H1 (cell line): ENCODE data around the gene SLC12A5. TPM values are rescaled to one million over a fixed set of nuclear protein-coding genes. Genes with fewer than 3 reads are reported as not detected.

Experiments used
- CTCF ChIA-PET: fragments of 300-600 bp; sonication (Branson Sonifier 250); formaldehyde crosslinking; loops from one replicate; lab custom pipeline; 2021; ENCODE audit not compliant: partially characterized antibody; lab: Charles Lee
- POLR2A ChIA-PET: fragments of 300-600 bp; sonication (Branson Sonifier 250); formaldehyde crosslinking; loops from one replicate; lab custom pipeline; 2021; ENCODE audit warnings: inconsistent platforms; ENCODE audit not compliant: partially characterized antibody; lab: Charles Lee
- DNase-seq, 2 experiments: peaks; one replicate each; pipeline versions ENCODE4 v3.0.0 to v3.0.0-alpha.2; 2010 to 2022; ENCODE audit warnings: low spot score in 2 of 2, low read depth in 1 of 2, mixed read lengths in 1 of 2
- FAIRE-seq: peaks from 2 replicates; lab custom pipeline; 2011; peaks lifted over from hg19 to GRCh38; lab: Jason Lieb, UNC
- H2AFZ ChIP-seq: 2 replicates; pipeline ENCODE4 v1.8.1; 2012; ENCODE audit warnings: low read length, inconsistent platforms
- H2AK5ac ChIP-seq: 2 replicates; pipeline ENCODE4 v1.6.1; 2013; ENCODE audit warnings: low read depth, low read length
- H2BK120ac ChIP-seq: replicated peaks from 2 replicates; pipeline ENCODE3; 2013; ENCODE audit warnings: low read depth, low read length, inconsistent platforms
- H2BK12ac ChIP-seq: 2 replicates; pipeline ENCODE4 v1.6.1; 2013; ENCODE audit warnings: low read depth, low read length
- H2BK15ac ChIP-seq: 2 replicates; pipeline ENCODE4 v1.6.1; 2013; ENCODE audit warnings: low read length
- H2BK20ac ChIP-seq: 2 replicates; pipeline ENCODE4 v1.6.1; 2013; ENCODE audit warnings: low read length
- H2BK5ac ChIP-seq: 2 replicates; pipeline ENCODE4 v1.6.1; 2013; ENCODE audit warnings: low read depth, low read length
- H3K14ac ChIP-seq: 2 replicates; pipeline ENCODE4 v1.6.1; 2013; ENCODE audit warnings: inconsistent platforms; ENCODE audit not compliant: insufficient read length
- H3K18ac ChIP-seq: 2 replicates; pipeline ENCODE4 v1.6.1; 2013; ENCODE audit warnings: low read length; ENCODE audit errors: extremely low read depth
- H3K23ac ChIP-seq: 2 replicates; pipeline ENCODE4 v1.6.1; 2013; ENCODE audit warnings: inconsistent platforms; ENCODE audit not compliant: insufficient read length
- H3K23me2 ChIP-seq: 2 replicates; pipeline ENCODE4 v1.6.1; 2013; ENCODE audit warnings: low read depth, low read length
- H3K27ac ChIP-seq: 2 replicates; pipeline ENCODE4 v1.6.1; 2011; ENCODE audit warnings: low read depth, low read length, inconsistent platforms
- H3K27me3 ChIP-seq, 4 experiments: replicated peaks in 1 of 4; 1 replicate in 1 of 4; 2 replicates in 3 of 4; pipeline versions ENCODE4 v1.6.1 to v1.8.1; 2011 to 2013; ENCODE audit warnings: low read length in 3 of 4, mild to moderate bottlenecking in 3 of 4, inconsistent platforms in 2 of 4, mixed read lengths in 2 of 4, moderate library complexity in 1 of 4; ENCODE audit not compliant: control insufficient read depth in 3 of 4, insufficient read depth in 3 of 4; ENCODE audit errors: extremely low read depth in 1 of 4
- H3K36me3 ChIP-seq, 4 experiments: 2 replicates each; pipeline versions ENCODE4 v1.6.1 to v1.8.1; 2011 to 2013; ENCODE audit warnings: mild to moderate bottlenecking in 4 of 4, low read length in 3 of 4, moderate library complexity in 2 of 4, control low read depth in 1 of 4, inconsistent platforms in 1 of 4; ENCODE audit not compliant: insufficient read depth in 4 of 4, control insufficient read depth in 2 of 4
- H3K4ac ChIP-seq: replicated peaks from 2 replicates; pipeline ENCODE3; 2013; ENCODE audit warnings: low read length, low read depth, mixed read lengths, inconsistent platforms; ENCODE audit not compliant: insufficient read length
- H3K4me1 ChIP-seq, 4 experiments: replicated peaks in 1 of 4; 1 replicate in 1 of 4; 2 replicates in 3 of 4; pipeline versions ENCODE4 v1.6.1 to v1.8.1; 2011 to 2013; ENCODE audit warnings: low read length in 3 of 4, inconsistent platforms in 2 of 4, mixed read lengths in 1 of 4; ENCODE audit not compliant: insufficient read depth in 4 of 4, control insufficient read depth in 3 of 4
- H3K4me2 ChIP-seq, 2 experiments: 2 replicates each; pipeline versions ENCODE4 v1.6.1 to v1.8.1; 2011 to 2013; ENCODE audit warnings: low read depth in 2 of 2, low read length in 2 of 2, control low read depth in 1 of 2, inconsistent platforms in 1 of 2, mild to moderate bottlenecking in 1 of 2; ENCODE audit not compliant: insufficient read depth in 1 of 2
- H3K4me3 ChIP-seq, 4 experiments: fragments of 200-600, 300-600 bp in 1 of 4; sonication (generic), shearing (Covaris generic), sonication (Bioruptor Twin) in 1 of 4; 2 replicates each; pipeline versions ENCODE4 v1.5.1 to v1.8.1; 2011 to 2016; ENCODE audit warnings: low read length in 4 of 4, low read depth in 3 of 4, control low read depth in 2 of 4, inconsistent platforms in 2 of 4, mild to moderate bottlenecking in 2 of 4, mixed read lengths in 1 of 4, moderate library complexity in 1 of 4; ENCODE audit not compliant: insufficient read depth in 2 of 4; ENCODE audit errors: extremely low read depth in 1 of 4
- H3K56ac ChIP-seq: replicated peaks from 2 replicates; pipeline ENCODE3; 2013; ENCODE audit warnings: low read depth, mild to moderate bottlenecking, mixed read lengths, low read length, inconsistent platforms; ENCODE audit not compliant: insufficient read length
- H3K79me1 ChIP-seq: 2 replicates; pipeline ENCODE4 v1.6.1; 2013; ENCODE audit warnings: low read depth, low read length, control low read depth
- H3K79me2 ChIP-seq, 2 experiments: 2 replicates each; pipeline versions ENCODE4 v1.6.1 to v1.8.1; 2012 to 2013; ENCODE audit warnings: low read length in 2 of 2, mild to moderate bottlenecking in 2 of 2, inconsistent platforms in 1 of 2; ENCODE audit not compliant: insufficient read depth in 2 of 2, control insufficient read depth in 1 of 2
- H3K9ac ChIP-seq, 4 experiments: replicated peaks in 1 of 4; 1 replicate in 1 of 4; 2 replicates in 3 of 4; pipeline versions ENCODE4 v1.6.1 to v1.8.1; 2011 to 2013; ENCODE audit warnings: low read depth in 3 of 4, low read length in 3 of 4, control low read depth in 2 of 4, mild to moderate bottlenecking in 2 of 4, moderate library complexity in 2 of 4, inconsistent platforms in 1 of 4; ENCODE audit errors: extremely low read depth in 1 of 4
- H3K9me3 ChIP-seq, 2 experiments: 2 replicates each; pipeline versions ENCODE4 v1.6.1 to v1.8.1; 2012 to 2013; ENCODE audit warnings: mild to moderate bottlenecking in 2 of 2, moderate library complexity in 2 of 2, control low read depth in 1 of 2, inconsistent platforms in 1 of 2, low read depth in 1 of 2, low read length in 1 of 2, mixed read lengths in 1 of 2; ENCODE audit not compliant: insufficient read depth in 2 of 2
- H4K20me1 ChIP-seq, 2 experiments: replicated peaks in 1 of 2; 2 replicates each; pipeline versions ENCODE3 to v1.8.1; 2011 to 2013; ENCODE audit warnings: inconsistent platforms in 2 of 2, low read length in 2 of 2, mild to moderate bottlenecking in 1 of 2; ENCODE audit not compliant: insufficient read depth in 2 of 2, control insufficient read depth in 1 of 2
- H4K5ac ChIP-seq: 2 replicates; pipeline ENCODE4 v1.6.1; 2013; ENCODE audit warnings: low read length, low read depth, mixed read lengths, inconsistent platforms; ENCODE audit not compliant: insufficient read length
- H4K8ac ChIP-seq: 2 replicates; pipeline ENCODE4 v1.8.0; 2013; ENCODE audit warnings: mild to moderate bottlenecking, moderate library complexity, low read length, inconsistent platforms; ENCODE audit not compliant: insufficient read depth; ENCODE audit errors: extremely low read depth
- H4K91ac ChIP-seq: replicated peaks from 2 replicates; pipeline ENCODE3; 2013; ENCODE audit warnings: low read length, mixed read lengths, inconsistent platforms; ENCODE audit not compliant: insufficient read length
- CREB1 ChIP-seq: IDR thresholded peaks from 2 replicates; pipeline ENCODE4 v1.6.1; 2012; ENCODE audit warnings: inconsistent platforms
- EZH2 ChIP-seq: fragments of 200-600 bp; sonication (generic); IDR thresholded peaks from 2 replicates; pipeline ENCODE4 v1.7.1; 2012; ENCODE audit warnings: low read depth, mild to moderate bottlenecking, moderate library complexity, low read length, inconsistent platforms; ENCODE audit not compliant: severe bottlenecking
- HDAC2 ChIP-seq, 2 experiments: fragments of 300-600 bp in 1 of 2; sonication (generic) in 1 of 2; IDR thresholded peaks; 2 replicates each; pipeline ENCODE4 v1.6.1; 2011 to 2012; ENCODE audit warnings: low read depth in 2 of 2, low read length in 2 of 2, mild to moderate bottlenecking in 2 of 2, moderate library complexity in 2 of 2, borderline replicate concordance in 1 of 2, inconsistent platforms in 1 of 2
- JUND ChIP-seq: IDR thresholded peaks from 2 replicates; pipeline ENCODE4 v1.6.1; 2011; ENCODE audit warnings: mild to moderate bottlenecking, improper control_type of control experiment, low read length
- KDM4A ChIP-seq: IDR thresholded peaks from one replicate; pipeline ENCODE4 v1.7.1; 2012; ENCODE audit warnings: low read depth, mild to moderate bottlenecking, moderate library complexity, low read length, inconsistent platforms; ENCODE audit not compliant: severe bottlenecking
- PHF8 ChIP-seq: fragments of 200-600 bp; sonication (generic); conservative IDR thresholded peaks from 2 replicates; pipeline ENCODE4 v1.7.1; 2012; ENCODE audit warnings: low read depth, mild to moderate bottlenecking, inconsistent platforms, low read length, moderate library complexity
- SIRT6 ChIP-seq: IDR thresholded peaks from one replicate; pipeline ENCODE4 v1.7.1; 2012; ENCODE audit warnings: low read length, inconsistent platforms
- USF2 ChIP-seq: IDR thresholded peaks from 2 replicates; pipeline ENCODE4 v1.6.1; 2011; ENCODE audit warnings: low read length, improper control_type of control experiment
- WGBS, 2 experiments: shearing (Covaris generic) in 1 of 2; methylation state at CpG; one replicate each; pipeline versions ENCODE4 v1.1.6 to v1.1.7; 2013 to 2015; ENCODE audit warnings: low lambda C conversion rate in 2 of 2, mixed read lengths in 2 of 2, inconsistent platforms in 1 of 2, low coverage in 1 of 2, missing lambda C conversion rate in 1 of 2; ENCODE audit not compliant: insufficient replicate concordance in 2 of 2, insufficient coverage in 1 of 2, insufficient read length in 1 of 2; ENCODE audit errors: extremely low coverage in 1 of 2, missing lambda C conversion rate in 1 of 2; 5-methylcytosine and 5-hydroxymethylcytosine counted together
- polyA plus RNA-seq, 7 experiments: library from polyadenylated mRNA; depleted of rRNA in 3 of 7; stranded (reverse) in 5 of 7; unstranded in 2 of 7; fragments of >200 nt in 5 of 7; fragments of 200-250 nt in 2 of 7; gene quantifications; 1 replicate in 5 of 7; 2 replicates in 1 of 7; 4 replicates in 1 of 7; pipeline versions ENCODE4 v1.2.1 to v1.2.3, GENCODE V29; 2011 to 2013; ENCODE audit warnings: missing spikeins in 2 of 7, mixed read lengths in 2 of 7
- total RNA-seq: library from RNA; stranded (reverse); fragmentation: NEBNext Ultra II Directional; extraction: Animal tissue kit (Norgen Biotek cat#: 25700); gene quantifications from 2 replicates; pipeline ENCODE4 v1.2.1, GENCODE V29; 2021
- TF ChIP-seq, protein P1 (sequence below): IDR thresholded peaks from 2 replicates; pipeline ENCODE4 v1.6.1; 2011; ENCODE audit warnings: low read depth, mild to moderate bottlenecking, low read length; ENCODE audit not compliant: insufficient read depth
- TF ChIP-seq, protein P2 (sequence below): IDR thresholded peaks from 2 replicates; pipeline ENCODE4 v1.6.1; 2012; ENCODE audit warnings: inconsistent platforms

Gene SLC12A5
- total and polyA plus RNA-seq, 2 of the 8 experiments (the other 6 are each of a cell fraction or from before 2014, with no cell fraction given): 1.9 to 7.3 TPM

DNA sequence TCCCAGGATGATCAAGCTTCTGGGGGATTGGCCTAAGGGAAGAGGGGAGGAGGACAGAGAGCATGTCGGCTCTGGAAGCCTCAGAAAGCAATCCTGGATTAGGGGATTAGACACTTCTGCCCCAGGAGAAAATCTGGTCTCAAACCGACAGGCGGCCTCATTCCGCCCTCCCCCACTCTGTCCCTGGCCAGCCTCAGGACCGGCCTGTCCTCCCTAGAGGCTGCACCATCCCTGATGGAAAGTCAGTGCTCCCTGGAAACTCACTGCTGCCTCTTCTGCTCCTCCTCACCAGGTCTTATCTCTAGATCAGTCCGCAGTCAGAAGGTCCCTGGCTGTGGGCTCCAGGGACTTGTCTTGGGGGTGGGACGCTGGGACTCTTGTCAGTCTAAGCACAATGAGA, 905 bp upstream of the SLC12A5 start:
- H3K4ac ChIP-seq: no peak overlapping the region
- no peak overlapping the region for H4K91ac ChIP-seq
- H4K5ac ChIP-seq: no peak overlapping the region
- no peak overlapping the region for H2BK5ac ChIP-seq
- no peak overlapping the region for H2AK5ac ChIP-seq
- no peak overlapping the region for H3K56ac ChIP-seq
- DNase-seq (no peak), FAIRE-seq (no peak)
- H3K23me2 ChIP-seq: peaks cover 3% of the 10 kb centered on the region; the same call in 1 of the 2 replicates
- peaks cover 47 to 99% (median 69%) of the 10 kb centered on the region in 4 experiments for H3K27me3 ChIP-seq
- no peak overlapping the region for H3K4me3 ChIP-seq
- no peak overlapping the region for H3K27ac ChIP-seq
- H2BK120ac ChIP-seq: no peak overlapping the region
- H2BK15ac ChIP-seq: no peak overlapping the region
- no peak overlapping the region for H3K14ac ChIP-seq
- no peak overlapping the region for H2BK20ac ChIP-seq
- H3K4me1 ChIP-seq: peaks cover 0 to 11% (median 7%) of the 10 kb centered on the region in 4 experiments; a peak in 6 of 7 replicates
- no peaks in the 10 kb centered on the region for H3K79me2 ChIP-seq
- H3K36me3 ChIP-seq: no peaks in the 10 kb centered on the region
- no peak overlapping the region for H2BK12ac ChIP-seq
- no peaks in the 10 kb centered on the region for H3K9me3 ChIP-seq
- no peaks in the 10 kb centered on the region for H3K79me1 ChIP-seq
- H3K9ac ChIP-seq: no peak overlapping the region
- H3K4me2 ChIP-seq: no peak overlapping the region
- ChIA-PET CTCF (interaction anchor here (0.6 to 8.5 kb wide), 6 partner anchors 13 to 321 kb away, joined by 3 to 60 read pairs (median 5); no protein-coding TSS in a partner anchor), POLR2A (interaction anchor here (0.9 to 1.2 kb wide), 3 partner anchors 10 to 60 kb away, joined by 3 read pairs; no protein-coding TSS in a partner anchor)
- WGBS, 2 experiments: 83% methylated on average over 7 of the region's 7 CpGs; no CpG with 5 or more reads in 1 of the 2 experiments
- H3K23ac ChIP-seq: no peak overlapping the region
- H3K18ac ChIP-seq: no peak overlapping the region
- H4K8ac ChIP-seq: no peak overlapping the region
- H4K20me1 ChIP-seq: peaks cover 3 to 21% of the 10 kb centered on the region in 2 experiments
- H2AFZ ChIP-seq: no peak overlapping the region
- TF ChIP-seq JUND (no peak), HDAC2 (IDR thresholded peaks at IDR 0.05; ENCODE audit: borderline replicate concordance in 1 of 2, low read depth in 2 of 2, low read length in 2 of 2) (no peak), SIRT6 (no peak), KDM4A (no peak), USF2 (no peak), EZH2 (no peak), CREB1 (no peak), PHF8 (no peak)
- TF ChIP-seq, protein P1, sequence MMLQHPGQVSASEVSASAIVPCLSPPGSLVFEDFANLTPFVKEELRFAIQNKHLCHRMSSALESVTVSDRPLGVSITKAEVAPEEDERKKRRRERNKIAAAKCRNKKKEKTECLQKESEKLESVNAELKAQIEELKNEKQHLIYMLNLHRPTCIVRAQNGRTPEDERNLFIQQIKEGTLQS: no peak
- TF ChIP-seq, protein P2, sequence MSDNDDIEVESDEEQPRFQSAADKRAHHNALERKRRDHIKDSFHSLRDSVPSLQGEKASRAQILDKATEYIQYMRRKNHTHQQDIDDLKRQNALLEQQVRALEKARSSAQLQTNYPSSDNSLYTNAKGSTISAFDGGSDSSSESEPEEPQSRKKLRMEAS: no peak
